Fibroblast of villous mesenchyme (primary cell): ENCODE data around the gene MFAP4. TPM values are rescaled to one million over a fixed set of nuclear protein-coding genes. Genes with fewer than 3 reads are reported as not detected.
"Not testable (repeated sequence)": the region's sequence is repeated elsewhere in the genome, so short reads cannot be mapped to it uniquely, and the experiment has no call there.

Experiments
- DNase-seq: peaks from one replicate; pipeline ENCODE4 v3.0.0-alpha.2; 2010; ENCODE audit warnings: low read depth
- H3K4me3 ChIP-seq: 2 replicates; pipeline ENCODE4 v1.5.1; 2011; ENCODE audit warnings: low read depth, mild to moderate bottlenecking, low read length
- total RNA-seq: library from RNA; depleted of rRNA; stranded (reverse); fragments of >200 nt; gene quantifications from 2 replicates; pipeline ENCODE4 v1.2.3, GENCODE V29; 2012
- TF ChIP-seq, protein P1 (sequence below): IDR thresholded peaks from 2 replicates; pipeline ENCODE4 v1.5.1; 2012; ENCODE audit warnings: low read depth, mild to moderate bottlenecking, low read length; ENCODE audit not compliant: insufficient read depth

MFAP4 gene
- total RNA-seq, 1 donor: 17.7 TPM

DNA sequence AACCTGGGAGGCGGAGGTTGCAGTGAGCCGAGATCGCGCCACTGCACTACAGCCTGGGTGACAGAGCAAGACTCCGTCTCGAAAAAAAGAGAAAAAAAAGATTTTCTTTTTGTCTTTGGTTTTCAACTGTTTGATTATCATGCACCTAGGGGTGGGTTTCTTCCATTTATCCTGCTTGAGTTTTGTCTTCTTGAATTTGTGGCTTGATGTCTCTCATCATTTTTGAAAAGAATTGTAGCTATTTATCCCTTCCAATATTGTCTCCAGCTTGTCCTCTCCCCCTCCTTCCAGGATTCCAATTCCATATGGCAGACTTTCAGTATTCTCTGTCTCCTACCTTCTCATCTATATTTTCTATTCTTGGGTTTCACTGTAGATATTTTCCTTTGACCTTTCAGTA lies 32.2 kb downstream of the MFAP4 start:
- no peak for DNase-seq
- no peak overlapping the region for H3K4me3 ChIP-seq
- TF ChIP-seq, protein P1, sequence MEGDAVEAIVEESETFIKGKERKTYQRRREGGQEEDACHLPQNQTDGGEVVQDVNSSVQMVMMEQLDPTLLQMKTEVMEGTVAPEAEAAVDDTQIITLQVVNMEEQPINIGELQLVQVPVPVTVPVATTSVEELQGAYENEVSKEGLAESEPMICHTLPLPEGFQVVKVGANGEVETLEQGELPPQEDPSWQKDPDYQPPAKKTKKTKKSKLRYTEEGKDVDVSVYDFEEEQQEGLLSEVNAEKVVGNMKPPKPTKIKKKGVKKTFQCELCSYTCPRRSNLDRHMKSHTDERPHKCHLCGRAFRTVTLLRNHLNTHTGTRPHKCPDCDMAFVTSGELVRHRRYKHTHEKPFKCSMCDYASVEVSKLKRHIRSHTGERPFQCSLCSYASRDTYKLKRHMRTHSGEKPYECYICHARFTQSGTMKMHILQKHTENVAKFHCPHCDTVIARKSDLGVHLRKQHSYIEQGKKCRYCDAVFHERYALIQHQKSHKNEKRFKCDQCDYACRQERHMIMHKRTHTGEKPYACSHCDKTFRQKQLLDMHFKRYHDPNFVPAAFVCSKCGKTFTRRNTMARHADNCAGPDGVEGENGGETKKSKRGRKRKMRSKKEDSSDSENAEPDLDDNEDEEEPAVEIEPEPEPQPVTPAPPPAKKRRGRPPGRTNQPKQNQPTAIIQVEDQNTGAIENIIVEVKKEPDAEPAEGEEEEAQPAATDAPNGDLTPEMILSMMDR: no peak

DNA sequence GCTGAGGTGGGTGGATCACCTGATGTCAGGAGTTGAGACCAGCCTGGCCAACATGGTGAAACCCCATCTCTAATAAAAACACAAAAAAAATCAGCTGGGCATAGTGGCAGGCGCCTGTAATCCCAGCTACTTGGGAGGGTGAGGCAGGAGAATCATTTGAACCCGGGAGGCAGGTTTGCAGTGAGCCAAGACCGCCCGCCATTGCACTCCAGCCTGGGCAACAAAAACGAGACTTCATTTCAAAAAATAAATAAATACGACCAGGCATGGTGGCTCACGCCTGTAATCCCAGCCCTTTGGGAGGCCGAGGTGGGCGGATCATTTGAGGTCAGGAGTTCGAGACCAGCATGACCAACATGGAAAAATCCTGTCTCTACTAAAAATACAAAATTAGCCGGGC lies 33.6 kb downstream of the MFAP4 start:
- DNase-seq, H3K4me3 ChIP-seq: not testable (repeated sequence)

DNA sequence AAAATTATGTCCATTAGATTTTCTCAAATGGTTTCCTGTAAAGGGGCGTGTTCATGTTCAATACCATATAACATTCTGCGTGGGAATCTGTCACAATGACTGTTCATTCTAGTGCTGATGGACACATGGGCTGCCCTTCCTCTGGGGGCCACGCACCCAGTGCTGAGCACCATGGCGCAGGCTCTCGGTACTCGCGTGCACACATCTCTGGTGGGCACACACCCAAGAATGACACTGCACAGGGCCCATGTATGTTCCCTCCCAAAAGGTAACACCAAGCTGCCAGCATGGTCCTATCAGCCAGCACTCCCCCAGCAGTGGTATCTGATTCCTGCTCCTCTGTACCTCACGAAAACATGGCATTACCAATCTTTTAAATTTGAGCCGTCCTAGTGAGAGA lies 38.2 kb downstream of the MFAP4 start:
- DNase-seq: no peak
- H3K4me3 ChIP-seq: no peak overlapping the region
- TF ChIP-seq, protein P1: no peak

DNA sequence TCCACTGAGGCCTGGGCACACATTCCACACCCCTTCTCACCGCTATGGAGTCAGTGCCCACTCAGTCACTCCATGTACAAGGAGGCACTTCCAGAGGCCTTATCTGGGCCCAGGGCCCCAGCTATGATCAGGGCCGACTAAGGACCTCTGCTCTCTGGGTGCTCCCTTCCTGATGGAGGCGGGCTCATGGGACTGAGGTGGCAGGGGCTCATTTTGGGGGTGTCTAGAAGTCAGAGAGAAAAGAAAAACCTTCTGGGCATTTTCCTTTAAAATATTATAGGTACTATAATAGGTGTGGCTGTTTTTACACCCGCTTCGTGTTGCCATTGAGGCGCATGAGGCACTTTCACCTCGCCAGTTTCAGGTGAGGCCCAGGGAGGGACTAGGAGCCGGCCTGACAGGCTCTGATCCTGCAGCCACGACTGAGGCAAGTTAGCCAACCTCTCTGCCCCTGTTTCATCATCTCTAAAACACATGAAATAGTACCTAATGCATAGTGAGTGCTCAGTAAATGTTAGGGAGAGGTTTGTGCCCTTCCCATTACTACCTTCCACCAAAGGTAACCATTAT lies 38.8 kb downstream of the MFAP4 start:
- no peak overlapping the region for H3K4me3 ChIP-seq
- TF ChIP-seq, protein P1: no peak
- no peak for DNase-seq

DNA sequence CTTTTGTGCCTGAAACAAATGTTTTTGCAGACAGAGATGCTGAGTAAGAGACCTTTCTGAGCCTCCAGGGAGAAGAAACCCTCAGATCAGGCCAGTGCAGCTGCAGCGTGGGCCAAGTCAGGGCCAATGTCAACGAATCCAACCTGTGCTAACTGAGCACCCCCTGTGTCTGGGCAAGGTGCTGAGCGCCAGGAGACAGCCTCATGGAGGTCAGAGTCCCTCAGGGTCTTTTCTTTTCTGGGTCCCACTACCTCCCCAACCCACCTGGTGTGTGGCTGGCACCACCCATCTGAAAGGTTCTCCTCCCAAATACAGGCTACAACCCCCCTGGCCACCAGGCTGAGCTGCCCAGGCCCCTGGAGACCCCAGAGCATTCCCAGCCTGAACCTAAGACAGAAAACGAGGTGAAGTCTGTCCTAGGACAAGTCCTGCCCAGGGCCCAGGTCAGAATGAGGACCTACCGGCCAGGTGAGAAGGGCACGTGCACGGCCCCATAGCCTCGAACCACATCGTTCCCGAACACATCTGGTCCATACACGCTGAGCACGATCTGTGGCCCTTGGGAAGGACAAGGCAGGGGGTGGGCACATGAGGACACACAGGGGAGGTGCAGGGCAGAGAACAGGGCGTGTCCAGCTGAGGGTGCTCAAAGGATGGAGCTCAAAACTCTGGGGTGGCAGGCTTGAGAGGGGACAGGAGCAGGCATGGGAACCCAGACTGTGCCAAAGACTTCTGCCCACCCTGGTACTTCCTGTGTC lies 39.5 kb downstream of the MFAP4 start:
- H3K4me3 ChIP-seq: no peak overlapping the region
- no peak for DNase-seq
- TF ChIP-seq, protein P1: no peak

DNA sequence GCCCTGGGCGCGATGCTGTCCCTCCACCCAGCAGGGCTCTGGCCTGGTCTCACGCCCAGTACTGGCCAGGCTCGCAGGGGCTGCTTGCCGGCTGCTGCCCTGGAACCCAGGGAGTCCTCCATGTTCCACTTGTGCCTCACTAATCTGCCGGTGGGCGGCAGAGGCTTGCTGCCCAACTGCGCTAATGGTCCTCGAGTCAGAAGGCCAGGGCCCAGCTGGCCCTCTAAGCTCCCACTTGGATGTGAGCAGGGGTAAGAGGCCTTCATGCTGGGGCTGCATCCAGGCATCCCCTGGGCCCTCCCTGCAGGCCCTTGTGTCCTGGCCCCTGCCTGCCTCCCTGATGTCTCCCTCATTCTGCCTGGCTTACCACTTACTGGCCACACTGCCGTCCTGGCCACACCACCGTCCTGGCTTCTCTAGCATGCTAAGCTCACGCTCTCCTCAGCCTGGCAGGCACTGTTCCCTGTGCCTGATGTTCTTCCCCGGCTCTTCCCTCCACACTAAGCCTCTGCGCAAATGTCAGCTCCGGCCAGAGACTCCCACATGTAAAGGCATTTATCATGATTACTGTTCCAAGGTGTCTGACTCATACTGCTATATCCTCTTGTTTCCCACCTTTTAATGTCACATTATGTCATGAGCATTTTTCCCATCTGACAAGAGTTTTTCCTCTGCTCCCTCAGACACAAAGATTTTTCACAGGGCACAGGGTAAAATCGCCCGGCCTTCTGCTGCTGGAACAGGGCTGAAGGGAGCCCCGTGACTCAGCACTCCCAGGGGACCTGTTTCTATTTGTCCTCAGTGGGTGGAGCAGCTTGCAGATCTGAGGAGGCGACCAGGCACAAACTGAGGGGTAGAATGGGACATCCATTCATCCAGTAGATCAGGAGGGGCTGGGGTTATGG lies 40.4 kb downstream of the MFAP4 start:
- TF ChIP-seq, protein P1: no peak
- H3K4me3 ChIP-seq: no peak overlapping the region
- peak; percentile 92 for DNase-seq
